ENCODE measurements around the gene FBLN1. TPM values are rescaled to one million over a fixed set of nuclear protein-coding genes. Genes with fewer than 3 reads are reported as not detected.
"Not testable (repeated sequence)": the region's sequence is repeated elsewhere in the genome, so short reads cannot be mapped to it uniquely, and the experiment has no call there.

FBLN1 gene
- total RNA-seq, 4 donors from 2014 or later = 131 to 349 (median 293) TPM

DNA sequence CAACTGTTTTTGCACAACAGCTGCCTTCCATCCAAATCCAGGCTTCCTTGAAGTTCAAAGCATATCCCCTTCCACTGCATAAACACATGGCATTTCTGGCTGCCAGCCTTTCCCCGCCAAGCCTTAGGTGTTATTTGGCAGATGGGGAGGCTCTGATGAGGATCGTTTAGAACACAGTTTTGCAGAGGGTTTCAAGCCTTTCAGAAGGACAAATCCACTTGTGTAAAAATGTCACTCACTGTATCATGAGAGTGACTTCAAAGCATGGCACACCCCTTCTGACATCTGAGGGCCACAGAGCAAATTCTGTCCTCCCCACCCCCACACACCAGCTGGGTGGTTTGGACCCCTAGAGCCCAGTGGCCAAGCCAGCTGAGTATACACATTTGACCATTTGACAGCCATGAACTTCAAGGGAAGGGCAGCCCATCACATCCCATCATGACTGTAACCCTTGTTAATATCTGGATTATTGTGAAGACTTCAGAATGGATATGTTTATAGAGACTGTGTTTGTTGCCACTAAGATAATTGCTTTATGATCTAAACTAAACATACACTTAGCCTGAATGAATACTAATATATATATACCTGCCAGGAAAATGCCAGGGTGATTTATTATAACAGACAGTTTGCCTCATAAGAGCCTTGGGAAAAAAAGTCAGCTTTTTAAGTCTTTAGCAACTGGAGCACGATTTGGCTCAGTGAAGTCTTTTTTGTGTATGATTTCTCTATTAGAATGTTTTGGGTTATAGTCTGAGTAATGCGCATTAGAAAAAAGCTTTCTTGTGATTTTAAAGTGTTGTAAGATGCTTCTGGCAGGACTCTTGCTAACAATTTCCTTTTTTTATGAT lies 31.9 kb downstream of the FBLN1 start:
- ATAC-seq (ENCODE audit: low FRiP score) (peak; percentile 57), DNase-seq (ENCODE audit: low spot score) (no peak)
- TF ChIP-seq, protein P1, sequence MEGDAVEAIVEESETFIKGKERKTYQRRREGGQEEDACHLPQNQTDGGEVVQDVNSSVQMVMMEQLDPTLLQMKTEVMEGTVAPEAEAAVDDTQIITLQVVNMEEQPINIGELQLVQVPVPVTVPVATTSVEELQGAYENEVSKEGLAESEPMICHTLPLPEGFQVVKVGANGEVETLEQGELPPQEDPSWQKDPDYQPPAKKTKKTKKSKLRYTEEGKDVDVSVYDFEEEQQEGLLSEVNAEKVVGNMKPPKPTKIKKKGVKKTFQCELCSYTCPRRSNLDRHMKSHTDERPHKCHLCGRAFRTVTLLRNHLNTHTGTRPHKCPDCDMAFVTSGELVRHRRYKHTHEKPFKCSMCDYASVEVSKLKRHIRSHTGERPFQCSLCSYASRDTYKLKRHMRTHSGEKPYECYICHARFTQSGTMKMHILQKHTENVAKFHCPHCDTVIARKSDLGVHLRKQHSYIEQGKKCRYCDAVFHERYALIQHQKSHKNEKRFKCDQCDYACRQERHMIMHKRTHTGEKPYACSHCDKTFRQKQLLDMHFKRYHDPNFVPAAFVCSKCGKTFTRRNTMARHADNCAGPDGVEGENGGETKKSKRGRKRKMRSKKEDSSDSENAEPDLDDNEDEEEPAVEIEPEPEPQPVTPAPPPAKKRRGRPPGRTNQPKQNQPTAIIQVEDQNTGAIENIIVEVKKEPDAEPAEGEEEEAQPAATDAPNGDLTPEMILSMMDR (IDR thresholded peaks at IDR 0.05) = no peak

DNA sequence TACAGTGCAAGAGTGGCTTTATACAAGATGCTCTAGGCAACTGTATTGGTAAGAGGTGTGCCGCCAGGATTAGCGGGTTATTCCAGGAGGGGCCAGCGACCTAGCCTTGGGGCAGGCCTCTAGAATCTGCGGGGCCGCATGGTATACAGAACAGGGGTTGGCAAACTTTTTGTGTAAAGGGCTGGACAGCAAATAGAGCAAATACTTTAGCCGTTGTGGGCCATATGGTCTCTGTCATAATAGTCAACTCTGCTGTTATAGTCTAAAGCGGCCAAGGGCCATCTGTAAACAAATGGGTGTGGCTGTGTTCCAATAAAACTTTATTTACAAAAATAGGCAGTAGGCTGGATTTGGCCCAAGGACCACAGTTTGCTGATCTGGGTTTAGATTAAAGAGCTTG lies 32.6 kb downstream of the FBLN1 start:
- TF ChIP-seq, protein P1 (IDR thresholded peaks at IDR 0.05) = no peak
- no peak for ATAC-seq (ENCODE audit: low FRiP score)
- DNase-seq (ENCODE audit: low spot score) = no peak

DNA sequence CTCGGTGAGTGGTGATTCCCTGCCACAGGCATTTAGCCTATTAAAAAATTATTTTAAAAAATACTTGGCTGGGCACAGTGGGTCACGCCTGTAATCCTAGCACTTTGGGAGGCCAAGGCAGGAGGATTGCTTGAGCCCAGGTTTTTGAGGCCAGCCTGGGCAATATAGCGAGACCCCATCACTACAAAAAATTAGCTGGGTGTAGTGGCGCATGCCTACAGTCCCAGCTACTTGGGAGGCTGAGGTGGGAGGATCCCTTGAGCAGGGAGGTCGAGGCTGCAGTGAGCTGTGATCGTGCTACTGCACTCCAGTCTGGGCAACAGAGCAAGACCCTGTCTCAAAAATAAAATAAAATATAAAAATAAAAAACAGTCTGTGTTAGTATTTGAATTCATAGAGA lies 33.2 kb downstream of the FBLN1 start:
- DNase-seq (ENCODE audit: low spot score); ATAC-seq (ENCODE audit: low FRiP score): not testable (repeated sequence)

DNA sequence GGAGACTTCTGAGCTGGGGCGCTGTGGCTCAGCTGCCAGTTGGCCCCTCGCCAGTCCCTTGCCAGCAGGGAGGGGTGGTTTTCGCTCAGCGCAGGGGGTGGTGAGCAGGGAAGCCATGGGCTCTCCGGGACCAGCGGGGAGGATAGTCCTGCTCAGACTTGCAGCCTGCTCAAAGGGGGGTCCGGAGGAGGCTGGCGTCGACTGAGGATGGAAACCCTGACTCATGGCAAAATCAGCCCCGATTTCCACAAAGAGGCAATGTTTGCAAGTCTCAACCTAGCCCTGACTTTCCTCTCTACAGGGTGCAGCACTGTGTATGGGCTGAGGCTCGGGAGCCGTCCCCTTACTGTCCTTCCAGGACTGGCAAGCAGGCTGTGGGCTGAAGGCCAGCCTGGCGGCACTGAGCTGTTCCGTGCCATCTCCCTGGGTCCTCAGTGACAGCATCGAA lies 35.1 kb downstream of the FBLN1 start:
- ATAC-seq (ENCODE audit: low FRiP score) = peak; percentile 63
- TF ChIP-seq, protein P1 (IDR thresholded peaks at IDR 0.05) = no peak

DNA sequence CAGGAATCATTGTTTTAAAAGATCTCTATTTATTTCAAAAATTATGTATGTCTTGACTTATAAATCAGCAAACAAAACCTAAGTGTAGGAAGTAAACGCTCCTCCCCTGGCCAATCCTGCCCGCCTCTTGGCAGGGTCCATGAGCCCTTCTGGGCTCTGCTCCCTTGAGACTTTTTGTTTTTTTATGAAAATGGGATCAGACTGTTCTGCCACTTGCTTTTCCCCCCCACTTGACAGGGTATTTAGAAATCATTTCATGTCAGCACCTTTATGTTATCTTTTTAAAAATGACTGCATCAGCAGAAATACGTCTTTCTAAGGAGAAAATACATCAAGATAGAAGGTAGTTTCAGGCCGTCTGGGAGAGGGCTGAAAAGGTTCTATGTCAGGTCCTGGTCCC lies 35.6 kb downstream of the FBLN1 start:
- DNase-seq (ENCODE audit: low spot score) (no peak), ATAC-seq (ENCODE audit: low FRiP score) (no peak)
- TF ChIP-seq, protein P1 (IDR thresholded peaks at IDR 0.05) = no peak

More for the DNA sequence above, 35.1 kb downstream of the FBLN1 start:
- no peak for DNase-seq (ENCODE audit: low spot score)

DNA sequence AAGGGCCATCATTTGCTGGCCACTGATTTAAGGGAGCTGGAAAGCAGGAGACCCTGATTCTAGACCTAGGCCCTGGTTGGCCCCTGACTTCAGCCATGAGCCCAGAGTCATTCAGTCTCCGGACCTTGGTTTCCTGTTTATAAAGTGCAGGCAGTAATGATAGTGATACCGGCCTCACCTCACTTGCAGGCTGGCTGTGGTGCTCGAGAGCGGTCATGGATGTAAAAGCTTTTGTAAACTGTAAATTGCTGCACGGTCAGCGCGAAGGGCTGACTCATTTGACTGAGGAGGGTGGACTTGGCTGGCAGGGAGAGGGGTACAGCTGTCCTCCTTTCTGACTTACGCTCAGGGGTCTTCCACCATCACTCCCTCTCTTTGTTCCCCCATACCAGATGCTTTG lies 37.4 kb downstream of the FBLN1 start:
- TF ChIP-seq, protein P1 (IDR thresholded peaks at IDR 0.05) = no peak
- no peak for ATAC-seq (ENCODE audit: low FRiP score)
- DNase-seq (ENCODE audit: low spot score) = no peak

DNA sequence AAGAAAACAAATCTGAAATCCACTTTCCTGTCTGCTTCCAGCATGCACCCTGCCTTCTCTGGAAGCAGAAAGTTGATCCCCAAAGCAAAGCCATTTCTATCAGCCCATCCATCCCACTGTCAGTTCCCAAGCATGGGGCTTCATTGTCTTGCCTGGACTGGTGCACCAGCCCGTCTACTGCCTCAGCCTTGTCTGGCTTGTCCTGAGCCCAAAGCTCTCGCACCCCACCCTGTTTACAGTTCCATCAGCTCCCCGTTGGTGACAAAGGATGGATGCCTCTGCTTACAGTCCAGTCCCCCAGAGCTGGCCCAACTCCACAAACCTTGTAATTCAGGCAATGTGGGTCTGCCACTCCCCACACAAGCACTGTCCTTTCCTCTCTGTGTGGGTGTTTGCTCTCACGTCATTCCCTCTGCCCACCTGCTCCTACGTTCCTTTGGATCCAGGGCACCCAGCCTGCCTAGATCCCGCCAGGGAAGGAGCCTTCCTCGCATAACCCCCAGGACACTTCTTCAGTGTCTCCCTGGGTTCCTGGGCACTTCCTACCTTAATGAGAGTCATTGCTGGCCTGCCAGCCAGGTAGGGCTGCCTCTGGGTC lies 38.8 kb downstream of the FBLN1 start:
- TF ChIP-seq, protein P1 (IDR thresholded peaks at IDR 0.05) = no peak
- DNase-seq (ENCODE audit: low spot score) (no peak), ATAC-seq (ENCODE audit: low FRiP score) (no peak)
